ENCODE data around the gene TMCC1.

- TF ChIP-seq EP300 (IDR thresholded peaks at IDR 0.05) (no peak), POLR2A (IDR thresholded peaks at IDR 0.05) (no peak)
Measured at GRCh38 chr3:129777806-129778205, 115.7 kb downstream of the TMCC1 start.
